ENCODE data around the gene FXYD6. TPM values are rescaled to one million over a fixed set of nuclear protein-coding genes. Genes with fewer than 3 reads are reported as not detected.
A peak's percentile ranks its signal among the peaks of the same experiment; 100 is the strongest.

Gene FXYD6
- total and polyA plus RNA-seq, 4 donors = 14.5 to 28.7 (median 28.4) TPM

GRCh38 chr11:117900121-117900648 is 23.7 kb upstream of the FXYD6 start:
- intact Hi-C loops (cut with DNase I) = no loop called here
- no peak for DNase-seq

GRCh38 chr11:117898059-117898458 is 21.6 kb upstream of the FXYD6 start:
- Histone ChIP-seq H3K9me3 (ENCODE audit: control insufficient read depth, low read length) (no peaks in the 10 kb centered on the region), H3K36me3 (ENCODE audit: control insufficient read depth in 1 of 2, insufficient read depth in 2 of 2, low read length in 1 of 2) (no peaks in the 10 kb centered on the region), H3K27me3 (ENCODE audit: control insufficient read depth in 1 of 2, insufficient read depth in 2 of 2, low read length in 1 of 2) (no peaks in the 10 kb centered on the region), H3K27ac (ENCODE audit: low read depth in 1 of 2, low read length in 2 of 2) (no peak overlapping the region), H3K4me3 (ENCODE audit: low read length in 2 of 2) (no peak overlapping the region), H3K4me1 (ENCODE audit: control insufficient read depth in 1 of 2, insufficient read depth in 2 of 2, low read length in 2 of 2) (no peaks in the 10 kb centered on the region)
- intact Hi-C loops (cut with DNase I) = no loop called here
- WGBS, 2 donors = 82 to 84% methylated on average over 4 of the region's 4 CpGs
- DNase-seq (no peak), ATAC-seq (ENCODE audit: low FRiP score) (no peak)

More at GRCh38 chr11:117900121-117900648, 23.7 kb upstream of the FXYD6 start:
- Histone ChIP-seq H3K4me3 (ENCODE audit: low read length in 2 of 2) (no peak overlapping the region), H3K36me3 (ENCODE audit: control insufficient read depth in 1 of 2, insufficient read depth in 2 of 2, low read length in 1 of 2) (no peaks in the 10 kb centered on the region), H3K4me1 (ENCODE audit: control insufficient read depth in 1 of 2, insufficient read depth in 2 of 2, low read length in 2 of 2) (no peaks in the 10 kb centered on the region), H3K9me3 (ENCODE audit: control insufficient read depth, low read length) (no peaks in the 10 kb centered on the region), H3K27me3 (ENCODE audit: control insufficient read depth in 1 of 2, insufficient read depth in 2 of 2, low read length in 1 of 2) (no peaks in the 10 kb centered on the region), H3K27ac (ENCODE audit: low read depth in 1 of 2, low read length in 2 of 2) (no peak overlapping the region)
- 82 to 90% methylated on average over 4 of the region's 4 CpGs for WGBS, 2 donors
- ATAC-seq (ENCODE audit: low FRiP score) = no peak

DNA sequence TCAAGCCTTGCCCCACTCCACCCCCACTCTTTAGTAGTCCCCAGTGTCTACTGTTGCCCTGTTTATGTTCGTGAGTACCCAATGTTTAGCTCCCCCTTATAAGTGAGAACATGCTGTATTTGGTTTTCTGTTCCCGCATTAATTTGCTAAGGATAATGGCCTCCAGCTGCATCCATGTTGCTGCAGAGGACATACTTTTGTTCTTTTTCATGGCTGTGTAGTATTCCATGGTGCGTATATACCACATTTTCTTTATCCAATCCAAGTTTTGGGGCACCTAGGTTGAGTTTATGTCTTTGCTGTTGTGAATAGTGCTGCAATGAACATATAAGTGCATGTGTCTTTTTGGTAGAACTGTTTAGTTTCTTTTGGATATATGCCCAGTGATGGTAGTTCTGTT is 16.2 kb upstream of the FXYD6 start:
- intact Hi-C loops (cut with DNase I) = no loop called here
- peaks cover 1% of the 10 kb centered on the region for H3K9me3 ChIP-seq (ENCODE audit: control insufficient read depth, low read length)
- no peaks in the 10 kb centered on the region for H3K4me1 ChIP-seq (ENCODE audit: control insufficient read depth in 1 of 2, insufficient read depth in 2 of 2, low read length in 2 of 2)
- DNase-seq = no peak
- H3K27me3 ChIP-seq (ENCODE audit: control insufficient read depth in 1 of 2, insufficient read depth in 2 of 2, low read length in 1 of 2) = no peaks in the 10 kb centered on the region
- WGBS, 2 donors = 95 to 97% methylated on average over 3 of the region's 3 CpGs
- H3K27ac ChIP-seq (ENCODE audit: low read depth in 1 of 2, low read length in 2 of 2) = no peak overlapping the region
- H3K36me3 ChIP-seq (ENCODE audit: control insufficient read depth in 1 of 2, insufficient read depth in 2 of 2, low read length in 1 of 2) = no peaks in the 10 kb centered on the region
- ATAC-seq (ENCODE audit: low FRiP score) = no peak
- no peak overlapping the region for H3K4me3 ChIP-seq (ENCODE audit: low read length in 2 of 2)

- Histone ChIP-seq H3K9me3 (ENCODE audit: control insufficient read depth, low read length) (peaks cover 1% of the 10 kb centered on the region), H3K36me3 (ENCODE audit: control insufficient read depth in 1 of 2, insufficient read depth in 2 of 2, low read length in 1 of 2) (no peaks in the 10 kb centered on the region), H3K27ac (ENCODE audit: low read depth in 1 of 2, low read length in 2 of 2) (no peak overlapping the region), H3K4me3 (ENCODE audit: low read length in 2 of 2) (no peak overlapping the region), H3K27me3 (ENCODE audit: control insufficient read depth in 1 of 2, insufficient read depth in 2 of 2, low read length in 1 of 2) (peaks cover 0 to 2% of the 10 kb centered on the region in 2 donors), H3K4me1 (ENCODE audit: control insufficient read depth in 1 of 2, insufficient read depth in 2 of 2, low read length in 2 of 2) (no peaks in the 10 kb centered on the region)
- DNase-seq (no peak), ATAC-seq (ENCODE audit: low FRiP score) (no peak)
- intact Hi-C loops (cut with DNase I) = no loop called here
- WGBS, 2 donors = 38 to 83% methylated on average over 2 of the region's 2 CpGs
These were observed 14.9 kb upstream of the FXYD6 start for GRCh38 chr11:117891362-117891761.

DNA sequence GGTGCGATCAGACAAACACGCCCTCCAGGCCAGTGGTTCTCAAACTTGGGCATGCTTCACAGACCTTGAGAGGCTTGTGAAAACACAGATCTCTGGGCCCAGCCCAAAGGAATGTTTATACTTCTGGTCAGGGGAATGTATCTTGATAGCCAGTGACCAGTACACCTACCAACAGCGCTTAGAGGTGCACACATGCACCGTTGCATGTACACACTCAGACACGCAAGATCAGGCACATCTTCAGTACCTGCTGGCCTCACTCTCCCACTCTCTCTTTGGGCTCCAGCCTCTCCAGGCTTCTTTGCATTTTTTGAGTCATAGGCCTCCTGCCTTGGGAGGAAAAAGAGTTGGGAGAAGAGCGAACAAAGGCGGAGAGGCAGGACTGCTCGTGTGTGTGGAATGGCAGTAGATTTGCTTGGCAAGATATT is 11.7 kb upstream of the FXYD6 start:
- H3K36me3 ChIP-seq (ENCODE audit: control insufficient read depth in 1 of 2, insufficient read depth in 2 of 2, low read length in 1 of 2) = no peaks in the 10 kb centered on the region
- H3K9me3 ChIP-seq (ENCODE audit: control insufficient read depth, low read length) = peaks cover 1% of the 10 kb centered on the region
- no peak for ATAC-seq (ENCODE audit: low FRiP score)
- no peak for DNase-seq
- intact Hi-C loops (cut with DNase I) = no loop called here
- no peaks in the 10 kb centered on the region for H3K4me1 ChIP-seq (ENCODE audit: control insufficient read depth in 1 of 2, insufficient read depth in 2 of 2, low read length in 2 of 2)
- no peak overlapping the region for H3K4me3 ChIP-seq (ENCODE audit: low read length in 2 of 2)
- H3K27ac ChIP-seq (ENCODE audit: low read depth in 1 of 2, low read length in 2 of 2) = no peak overlapping the region
- H3K27me3 ChIP-seq (ENCODE audit: control insufficient read depth in 1 of 2, insufficient read depth in 2 of 2, low read length in 1 of 2) = peaks cover 0 to 2% of the 10 kb centered on the region in 2 donors
- WGBS, 2 donors = 71% methylated on average over 8 of the region's 8 CpGs

GRCh38 chr11:117887431-117888138 is 11.1 kb upstream of the FXYD6 start:
- Histone ChIP-seq H3K36me3 (ENCODE audit: control insufficient read depth in 1 of 2, insufficient read depth in 2 of 2, low read length in 1 of 2) (no peaks in the 10 kb centered on the region), H3K27ac (ENCODE audit: low read depth in 1 of 2, low read length in 2 of 2) (no peak overlapping the region), H3K4me3 (ENCODE audit: low read length in 2 of 2) (no peak overlapping the region), H3K4me1 (ENCODE audit: control insufficient read depth in 1 of 2, insufficient read depth in 2 of 2, low read length in 2 of 2) (no peaks in the 10 kb centered on the region), H3K9me3 (ENCODE audit: control insufficient read depth, low read length) (peaks cover 1% of the 10 kb centered on the region), H3K27me3 (ENCODE audit: control insufficient read depth in 1 of 2, insufficient read depth in 2 of 2, low read length in 1 of 2) (peaks cover 0 to 2% of the 10 kb centered on the region in 2 donors)
- no peak for DNase-seq
- intact Hi-C loops (cut with DNase I) = no loop called here
- no peak for ATAC-seq (ENCODE audit: low FRiP score)
- 55 to 57% methylated on average over 9 of the region's 9 CpGs for WGBS, 2 donors

DNA sequence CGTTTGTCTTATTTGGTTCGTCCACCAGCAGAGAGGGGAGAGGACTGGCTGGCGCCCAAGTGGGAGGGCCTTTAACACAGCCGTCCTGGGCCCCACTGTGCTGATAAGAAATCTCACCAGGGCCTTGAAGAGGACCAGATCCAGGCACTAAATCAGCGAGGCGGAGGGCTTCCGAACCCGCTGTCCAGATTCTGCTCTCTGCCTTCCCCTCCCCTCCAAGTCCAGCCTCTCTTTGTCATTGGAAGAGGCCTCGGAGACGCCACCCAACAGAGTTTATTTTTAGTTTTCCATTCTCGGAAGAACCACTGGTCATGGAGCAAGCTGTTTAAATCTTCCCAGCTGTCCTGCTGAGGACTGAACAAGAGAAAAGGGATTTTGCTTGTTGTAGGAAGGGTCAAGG is 9.3 kb upstream of the FXYD6 start:
- ATAC-seq (ENCODE audit: low FRiP score) (peak; percentile 78), DNase-seq (peak in 1 of 2 donors; percentile 71)
- H3K4me3 ChIP-seq (ENCODE audit: low read length in 2 of 2) = no peak overlapping the region
- intact Hi-C loops (cut with DNase I) = no loop called here
- 3 to 9% methylated on average over 11 of the region's 11 CpGs for WGBS, 2 donors
- no peaks in the 10 kb centered on the region for H3K36me3 ChIP-seq (ENCODE audit: control insufficient read depth in 1 of 2, insufficient read depth in 2 of 2, low read length in 1 of 2)
- H3K27me3 ChIP-seq (ENCODE audit: control insufficient read depth in 1 of 2, insufficient read depth in 2 of 2, low read length in 1 of 2) = peaks cover 0 to 2% of the 10 kb centered on the region in 2 donors
- no peak overlapping the region for H3K27ac ChIP-seq (ENCODE audit: low read depth in 1 of 2, low read length in 2 of 2)
- H3K4me1 ChIP-seq (ENCODE audit: control insufficient read depth in 1 of 2, insufficient read depth in 2 of 2, low read length in 2 of 2) = no peaks in the 10 kb centered on the region
- H3K9me3 ChIP-seq (ENCODE audit: control insufficient read depth, low read length) = no peaks in the 10 kb centered on the region

GRCh38 chr11:117884994-117885393 is 8.5 kb upstream of the FXYD6 start:
- Histone ChIP-seq H3K36me3 (ENCODE audit: control insufficient read depth in 1 of 2, insufficient read depth in 2 of 2, low read length in 1 of 2) (no peaks in the 10 kb centered on the region), H3K4me1 (ENCODE audit: control insufficient read depth in 1 of 2, insufficient read depth in 2 of 2, low read length in 2 of 2) (no peaks in the 10 kb centered on the region), H3K4me3 (ENCODE audit: low read length in 2 of 2) (no peak overlapping the region), H3K9me3 (ENCODE audit: control insufficient read depth, low read length) (no peaks in the 10 kb centered on the region), H3K27ac (ENCODE audit: low read depth in 1 of 2, low read length in 2 of 2) (no peak overlapping the region), H3K27me3 (ENCODE audit: control insufficient read depth in 1 of 2, insufficient read depth in 2 of 2, low read length in 1 of 2) (peaks cover 0 to 2% of the 10 kb centered on the region in 2 donors)
- ATAC-seq (ENCODE audit: low FRiP score) (peak; percentile 60), DNase-seq (no peak)
- 67 to 77% methylated on average over 7 of the region's 7 CpGs for WGBS, 2 donors
- intact Hi-C loops (cut with DNase I) = no loop called here

DNA sequence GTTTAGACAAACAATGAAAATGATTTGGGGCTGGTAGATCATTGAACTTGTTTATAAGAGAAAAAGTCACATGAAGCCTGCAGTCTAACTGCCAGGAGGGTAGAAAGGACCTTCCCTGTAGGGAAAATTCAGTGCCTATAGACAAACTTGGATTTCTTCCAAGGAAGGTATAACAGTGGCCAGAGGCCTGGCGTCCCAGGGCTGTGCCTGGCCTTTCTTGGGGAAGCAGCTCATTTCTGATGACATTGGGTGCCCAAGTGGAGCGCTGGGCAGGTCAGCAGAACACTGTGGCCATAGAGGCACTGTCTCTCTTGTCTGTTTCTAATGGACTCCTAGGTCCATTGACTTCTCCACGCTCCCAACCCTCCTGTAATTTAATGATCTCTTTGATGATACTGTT is 6.6 kb upstream of the FXYD6 start:
- H3K4me3 ChIP-seq (ENCODE audit: low read length in 2 of 2) = no peak overlapping the region
- ATAC-seq (ENCODE audit: low FRiP score) (no peak), DNase-seq (no peak)
- no peak overlapping the region for H3K27ac ChIP-seq (ENCODE audit: low read depth in 1 of 2, low read length in 2 of 2)
- WGBS, 2 donors = 77 to 86% methylated on average over 3 of the region's 3 CpGs
- H3K4me1 ChIP-seq (ENCODE audit: control insufficient read depth in 1 of 2, insufficient read depth in 2 of 2, low read length in 2 of 2) = no peaks in the 10 kb centered on the region
- peaks cover 0 to 2% of the 10 kb centered on the region in 2 donors for H3K27me3 ChIP-seq (ENCODE audit: control insufficient read depth in 1 of 2, insufficient read depth in 2 of 2, low read length in 1 of 2)
- intact Hi-C loops (cut with DNase I) = no loop called here
- H3K9me3 ChIP-seq (ENCODE audit: control insufficient read depth, low read length) = no peaks in the 10 kb centered on the region
- H3K36me3 ChIP-seq (ENCODE audit: control insufficient read depth in 1 of 2, insufficient read depth in 2 of 2, low read length in 1 of 2) = no peaks in the 10 kb centered on the region

Measured in aorta (tissue), 5 donors.